A549 (cell line): ENCODE data around the gene ZNF365. TPM values are rescaled to one million over a fixed set of nuclear protein-coding genes. Genes with fewer than 3 reads are reported as not detected.

Experiments
- ATAC-seq, 2 experiments: fragments of 200-7000 bp in 1 of 2; fragments of >200 bp in 1 of 2; cut with Nextera tagmentation in 1 of 2; cut with Tn5 transposase in 1 of 2; 3 replicates each; pipeline versions ENCODE4 v1.8.0 to v1.9.1; 2018 to 2020; ENCODE audit warnings: mild to moderate bottlenecking in 1 of 2, moderate library complexity in 1 of 2
- CTCF ChIA-PET: fragments of 300-600 bp; sonication (Branson Sonifier 250); formaldehyde crosslinking; extraction: SDS; loops from one replicate; lab custom pipeline; 2021; ENCODE audit warnings: antibody characterized with exemption, inconsistent platforms; lab: Yijun Ruan, JAX
- POLR2A ChIA-PET: fragments of 350-600 bp; formaldehyde crosslinking; extraction: SDS; loops from one replicate; lab custom pipeline; 2021; ENCODE audit warnings: antibody characterized with exemption, inconsistent platforms; lab: Yijun Ruan, JAX
- DNase-seq, 2 experiments: peaks; one replicate each; pipeline versions ENCODE4 v3.0.0 to v3.0.0-alpha.2; 2011 to 2016; ENCODE audit warnings: low read depth in 1 of 2, low spot score in 1 of 2
- FAIRE-seq: peaks from 2 replicates; lab custom pipeline; 2011; peaks lifted over from hg19 to GRCh38; lab: Jason Lieb, UNC
- H3K27ac ChIP-seq, 2 experiments: fragments of >200 bp; sonication (Bioruptor Twin); formaldehyde crosslinking; 3 replicates each; pipeline ENCODE4 v1.5.1; 2016 to 2017
- H3K4me1 ChIP-seq: fragments of >200 bp; sonication (Bioruptor Twin); formaldehyde crosslinking; 3 replicates; pipeline ENCODE4 v1.6.1; 2016
- H3K4me2 ChIP-seq: fragments of >200 bp; sonication (Bioruptor Twin); formaldehyde crosslinking; 3 replicates; pipeline ENCODE4 v1.6.1; 2016
- H3K4me3 ChIP-seq: fragments of >200 bp; sonication (Bioruptor Twin); formaldehyde crosslinking; 3 replicates; pipeline ENCODE4 v1.5.1; 2016
- H3K9me3 ChIP-seq: fragments of >200 bp; sonication (Bioruptor Twin); formaldehyde crosslinking; 3 replicates; pipeline ENCODE4 v1.6.1; 2016
- CEBPB ChIP-seq, 2 experiments: fragments of >200 bp in 1 of 2; sonication (Bioruptor Twin) in 1 of 2; formaldehyde crosslinking in 1 of 2; IDR thresholded peaks; 2 replicates each; pipeline ENCODE4 v1.6.1; 2012 to 2016
- CHD4 ChIP-seq: fragments of 200-600 bp; sonication (generic); IDR thresholded peaks from 2 replicates; pipeline ENCODE4 v1.6.1; 2016; ENCODE audit warnings: antibody characterized with exemption, mild to moderate bottlenecking, borderline replicate concordance
- EHF ChIP-seq: fragments of 250-450 bp; sonication (Bioruptor Pico); IDR thresholded peaks from 2 replicates; pipeline ENCODE4 v1.5.0; 2020; ENCODE audit warnings: mild to moderate bottlenecking
- ELK1 ChIP-seq: fragments of 150-350 bp; IDR thresholded peaks from 2 replicates; pipeline ENCODE4 v1.6.1; 2014; ENCODE audit warnings: low read depth, mild to moderate bottlenecking, low read length
- FOSL2 ChIP-seq, 2 experiments: fragments of 450-650 bp in 1 of 2; fragments of >200 bp in 1 of 2; sonication (Bioruptor Twin) in 1 of 2; formaldehyde crosslinking; IDR thresholded peaks; 2 replicates each; pipeline versions ENCODE4 v1.5.0 to v1.6.1; 2016 to 2020; ENCODE audit warnings: mild to moderate bottlenecking in 1 of 2, moderate library complexity in 1 of 2
- HMGXB4 ChIP-seq: fragments of 250-450 bp; sonication (Bioruptor Pico); IDR thresholded peaks from 2 replicates; pipeline ENCODE4 v1.5.0; 2021; ENCODE audit warnings: mild to moderate bottlenecking, moderate library complexity, borderline replicate concordance
- JUN ChIP-seq, 2 experiments: fragments of >200 bp; sonication (Bioruptor Twin); formaldehyde crosslinking; IDR thresholded peaks; 2 replicates in 1 of 2; 3 replicates in 1 of 2; pipeline ENCODE4 v1.6.1; 2016 to 2017
- JUNB ChIP-seq: fragments of >200 bp; sonication (Bioruptor Twin); formaldehyde crosslinking; IDR thresholded peaks from 2 replicates; pipeline ENCODE4 v1.6.1; 2016
- KDM1A ChIP-seq: fragments of 200-600 bp; sonication (generic); IDR thresholded peaks from 2 replicates; pipeline ENCODE4 v1.6.1; 2016; ENCODE audit warnings: low read depth, mild to moderate bottlenecking
- NR3C1 ChIP-seq: fragments of >200 bp; sonication (Bioruptor Twin); formaldehyde crosslinking; IDR thresholded peaks from 3 replicates; pipeline ENCODE4 v1.6.1; 2017
- PHF8 ChIP-seq: fragments of 200-600 bp; sonication (generic); IDR thresholded peaks from 2 replicates; pipeline ENCODE4 v1.6.1; 2016; ENCODE audit warnings: low read depth, mild to moderate bottlenecking, antibody characterized with exemption, moderate library complexity, borderline replicate concordance
- POLR2AphosphoS2 ChIP-seq: conservative IDR thresholded peaks from 2 replicates; pipeline ENCODE4 v1.6.1; 2012; ENCODE audit warnings: low read length, improper control_type of control experiment, inconsistent platforms
- RAD21 ChIP-seq, 2 experiments: fragments of >200 bp in 1 of 2; sonication (Bioruptor Twin) in 1 of 2; formaldehyde crosslinking in 1 of 2; IDR thresholded peaks in 1 of 2; conservative IDR thresholded peaks in 1 of 2; 2 replicates in 1 of 2; 3 replicates in 1 of 2; pipeline ENCODE4 v1.6.1; 2012 to 2018; ENCODE audit warnings: inconsistent platforms in 1 of 2
- RARB ChIP-seq: fragments of 250-450 bp; sonication (Bioruptor Pico); IDR thresholded peaks from 2 replicates; pipeline ENCODE4 v1.8.0; 2021; ENCODE audit warnings: mild to moderate bottlenecking, moderate library complexity
- SMC3 ChIP-seq: fragments of >200 bp; sonication (Bioruptor Twin); formaldehyde crosslinking; IDR thresholded peaks from 3 replicates; pipeline ENCODE4 v1.6.1; 2018; ENCODE audit warnings: inconsistent platforms
- TFCP2L1 ChIP-seq: fragments of 250-450 bp; sonication (Bioruptor Pico); IDR thresholded peaks from 2 replicates; pipeline ENCODE4 v1.5.0; 2021; ENCODE audit warnings: mild to moderate bottlenecking
- TP53 ChIP-seq: fragments of 250-450 bp; sonication (Bioruptor Pico); IDR thresholded peaks from 2 replicates; pipeline ENCODE4 v1.5.0; 2021; ENCODE audit warnings: mild to moderate bottlenecking, moderate library complexity
- USF2 ChIP-seq: fragments of 450-650 bp; IDR thresholded peaks from 2 replicates; pipeline ENCODE4 v1.6.1; 2014; ENCODE audit warnings: antibody characterized with exemption
- ZC3H11A ChIP-seq: fragments of 450-650 bp; IDR thresholded peaks from 2 replicates; pipeline ENCODE4 v1.6.1; 2014; ENCODE audit warnings: antibody characterized with exemption, mild to moderate bottlenecking
- WGBS: methylation state at CpG from one replicate; pipeline ENCODE4 v1.1.6; 2017; ENCODE audit errors: missing lambda C conversion rate; 5-methylcytosine and 5-hydroxymethylcytosine counted together
- polyA plus RNA-seq, 4 experiments: library from polyadenylated mRNA; depleted of rRNA in 3 of 4; stranded (reverse); fragments of >200 nt; fragmentation: RNase III in 1 of 4; extraction: RNeasy Plus Mini Kit Qiagen cat#74134 plus additional on column Dnase treatment in 1 of 4; gene quantifications; 2 replicates in 3 of 4; 3 replicates in 1 of 4; pipeline ENCODE4 v1.2.3, GENCODE V29; 2011 to 2017

Gene ZNF365
- polyA plus RNA-seq, 2 of the 4 experiments (the other 2 are of a cell fraction), result 1.3 to 1.5 TPM

GRCh38 chr10:62442894-62443669 is 68.9 kb downstream of the ZNF365 start:
- Histone ChIP-seq H3K9me3 (peaks cover 6% of the 10 kb centered on the region; the same call in 2 of the 3 replicates), H3K4me1 (no peaks in the 10 kb centered on the region), H3K4me2 (no peak overlapping the region), H3K4me3 (no peak overlapping the region), H3K27ac (no peak overlapping the region)
- FAIRE-seq (no peak), DNase-seq (no peak), ATAC-seq (no peak)
- ChIA-PET POLR2A (no interaction called here), CTCF (interaction anchor here (1.1 to 1.7 kb wide), 2 partner anchors 54 to 714 kb away, joined by 3 to 5 read pairs; no protein-coding TSS in a partner anchor)
- WGBS, result 66% methylated on average over 8 of the region's 8 CpGs
- TF ChIP-seq CHD4 (no peak), SMC3 (no peak), ELK1 (no peak), TFCP2L1 (no peak), ZC3H11A (no peak), RARB (CRISPR knock-in tag) (no peak), JUNB (no peak), JUN (IDR thresholded peaks at IDR 0.05) (no peak), RAD21 (conservative IDR thresholded peaks at IDR 0.05 in 1 of 2, IDR thresholded peaks at IDR 0.05 in 1 of 2) (no peak)

GRCh38 chr10:62443866-62444265 is 69.7 kb downstream of the ZNF365 start:
- ChIA-PET POLR2A (no interaction called here), CTCF (interaction anchor here (1.1 kb wide), 1 partner anchor 53 kb away, joined by 3 read pairs; no protein-coding TSS in a partner anchor)
- no peak for FAIRE-seq
- no peak for DNase-seq
- no peak overlapping the region for H3K27ac ChIP-seq
- H3K4me3 ChIP-seq, result no peak overlapping the region
- H3K9me3 ChIP-seq, result peaks cover 6% of the 10 kb centered on the region; the same call in 2 of the 3 replicates
- H3K4me2 ChIP-seq, result no peak overlapping the region
- H3K4me1 ChIP-seq, result no peaks in the 10 kb centered on the region
- ATAC-seq, result no peak
- TF ChIP-seq HMGXB4 (CRISPR knock-in tag) (no peak), CEBPB (IDR thresholded peaks at IDR 0.05) (no peak), USF2 (no peak), ELK1 (no peak), TP53 (no peak), POLR2AphosphoS2 (no peak), EHF (CRISPR knock-in tag) (no peak), NR3C1 (no peak), TFCP2L1 (no peak), PHF8 (no peak), FOSL2 (IDR thresholded peaks at IDR 0.05) (no peak), FOSL2 (CRISPR knock-in tag; IDR thresholded peaks at IDR 0.05) (no peak), JUN (IDR thresholded peaks at IDR 0.05) (no peak), KDM1A (no peak)
- TF ChIP-seq, all 56 proteins: peak for 0
